22Rv1 (cell line): ENCODE measurements around the gene C5.

ENCODE experiments used
- CTCF ChIP-seq: fragments of 450-650 bp; IDR thresholded peaks from 2 replicates; pipeline ENCODE4 v1.5.1; 2017; ENCODE audit warnings: mild to moderate bottlenecking
- ZFX ChIP-seq: fragments of 450-650 bp; IDR thresholded peaks from 2 replicates; pipeline ENCODE4 v1.6.1; 2017; ENCODE audit warnings: antibody characterized with exemption, borderline replicate concordance

- TF ChIP-seq CTCF: no peak
- no peak for TF ChIP-seq ZFX
Observed at GRCh38 chr9:120978987-120979386, 71.1 kb downstream of the C5 start.
